Upper lobe of left lung (tissue), 6 donors: Measurements from ENCODE around the gene SLC28A1. TPM values are rescaled to one million over a fixed set of nuclear protein-coding genes. Genes with fewer than 3 reads are reported as not detected.

ENCODE experiments used
- ATAC-seq, 2 donors: fragments of 200-7000 bp; cut with Tn5 transposase; one replicate each; pipeline ENCODE4 v1.9.1; 2022; ENCODE audit warnings: mild to moderate bottlenecking in 2 of 2, moderate library complexity in 2 of 2; ENCODE audit not compliant: low FRiP score in 2 of 2
- DNase-seq, 2 donors: peaks; one replicate each; pipeline ENCODE4 v3.0.0-alpha.2; 2019 to 2020
- H3K27ac ChIP-seq, 4 donors: fragments of 200-600 bp; sonication (generic); one replicate each; pipeline ENCODE4 v1.5.1; 2016 to 2019
- H3K27me3 ChIP-seq, 4 donors: fragments of 200-600 bp; sonication (generic); one replicate each; pipeline ENCODE4 v1.5.1; 2017 to 2019
- H3K36me3 ChIP-seq, 4 donors: fragments of 200-600 bp; sonication (generic); one replicate each; pipeline ENCODE4 v1.5.1; 2016 to 2019
- H3K4me1 ChIP-seq, 4 donors: fragments of 200-600 bp; sonication (generic); one replicate each; pipeline ENCODE4 v1.5.1; 2018 to 2019
- H3K4me3 ChIP-seq, 4 donors: fragments of 200-600 bp; sonication (generic); one replicate each; pipeline ENCODE4 v1.5.1; 2017 to 2019; ENCODE audit warnings: mild to moderate bottlenecking in 2 of 4, moderate library complexity in 1 of 4
- H3K9me3 ChIP-seq, 4 donors: fragments of 200-600 bp; sonication (generic); one replicate each; pipeline ENCODE4 v1.5.1; 2018 to 2019
- CTCF ChIP-seq, 6 experiments: fragments of 450-650 bp in 4 of 6; fragments of 200-600 bp in 2 of 6; sonication (generic) in 2 of 6; IDR thresholded peaks; one replicate each; pipeline ENCODE4 v1.5.1; 2016 to 2019; ENCODE audit warnings: antibody characterized with exemption in 6 of 6
- EP300 ChIP-seq, 4 donors: sonication (generic); formaldehyde crosslinking; IDR thresholded peaks; one replicate each; pipeline ENCODE4 v1.5.1; 2017; ENCODE audit warnings: antibody characterized with exemption in 4 of 4, control low read depth in 2 of 4
- POLR2A ChIP-seq, 4 donors: fragments of 450-650 bp; IDR thresholded peaks; one replicate each; pipeline ENCODE4 v1.5.1; 2016 to 2017; ENCODE audit warnings: antibody characterized with exemption in 4 of 4, mild to moderate bottlenecking in 2 of 4
- POLR2AphosphoS5 ChIP-seq, 2 donors: sonication (generic); formaldehyde crosslinking; IDR thresholded peaks; one replicate each; pipeline ENCODE4 v1.5.1; 2017; ENCODE audit warnings: antibody characterized with exemption in 2 of 2
- WGBS, 2 donors: methylation state at CpG; one replicate each; pipeline ENCODE4 v1.1.5; 2017 to 2018; 5-methylcytosine and 5-hydroxymethylcytosine counted together
- total RNA-seq, 6 donors: library from RNA; depleted of rRNA in 4 of 6; stranded (reverse); fragments of >200 nt in 4 of 6; gene quantifications; one replicate each; pipeline versions ENCODE4 v1.1.0 to v1.2.1, GENCODE V29; 2016 to 2021
- donor health status: DM: no; HTN: no; CAD: no; lungs with moderate emphysema.
- donor health status: DM: no; HTN: yes; CAD: no; lungs with severe emphysema.

SLC28A1 gene
- total RNA-seq, 6 donors from 2014 or later, result not detected

- Histone ChIP-seq H3K27ac (no peak overlapping the region), H3K9me3 (no peaks in the 10 kb centered on the region), H3K36me3 (no peaks in the 10 kb centered on the region), H3K27me3 (no peaks in the 10 kb centered on the region), H3K4me1 (peaks cover 0 to 4% (median 1%) of the 10 kb centered on the region in 4 donors), H3K4me3 (no peak overlapping the region)
- ATAC-seq (no peak), DNase-seq (no peak)
- TF ChIP-seq POLR2A (IDR thresholded peaks at IDR 0.05) (no peak), EP300 (IDR thresholded peaks at IDR 0.05) (no peak), CTCF (IDR thresholded peaks at IDR 0.05) (no peak), POLR2AphosphoS5 (IDR thresholded peaks at IDR 0.05) (no peak)
- WGBS, 2 donors, result 83 to 85% methylated on average over 3 of the region's 3 CpGs
Measured at GRCh38 chr15:84880007-84880406, 4.5 kb upstream of the SLC28A1 start.

GRCh38 chr15:84880822-84881519 is 3.5 kb upstream of the SLC28A1 start:
- no peak for TF ChIP-seq CTCF (IDR thresholded peaks at IDR 0.05)
- TF ChIP-seq POLR2A (IDR thresholded peaks at IDR 0.05), result no peak
- TF ChIP-seq POLR2AphosphoS5 (IDR thresholded peaks at IDR 0.05), result no peak
- TF ChIP-seq EP300 (IDR thresholded peaks at IDR 0.05), result no peak

GRCh38 chr15:84881520-84881830 is 3.0 kb upstream of the SLC28A1 start:
- H3K36me3 ChIP-seq, result no peaks in the 10 kb centered on the region
- no peak overlapping the region for H3K4me3 ChIP-seq
- H3K27me3 ChIP-seq, result no peaks in the 10 kb centered on the region
- no peak for ATAC-seq
- DNase-seq, result no peak
- no peaks in the 10 kb centered on the region for H3K9me3 ChIP-seq
- no peak overlapping the region for H3K27ac ChIP-seq
- no peak for TF ChIP-seq CTCF (IDR thresholded peaks at IDR 0.05)
- no peak for TF ChIP-seq POLR2A (IDR thresholded peaks at IDR 0.05)
- no peak for TF ChIP-seq POLR2AphosphoS5 (IDR thresholded peaks at IDR 0.05)
- no peak for TF ChIP-seq EP300 (IDR thresholded peaks at IDR 0.05)
- peaks cover 0 to 4% (median 1%) of the 10 kb centered on the region in 4 donors for H3K4me1 ChIP-seq
- WGBS, 2 donors, result 91 to 94% methylated on average over 7 of the region's 7 CpGs

More at GRCh38 chr15:84880822-84881519, 3.5 kb upstream of the SLC28A1 start:
- H3K27ac ChIP-seq, result no peak overlapping the region
- no peaks in the 10 kb centered on the region for H3K36me3 ChIP-seq
- H3K9me3 ChIP-seq, result no peaks in the 10 kb centered on the region
- no peaks in the 10 kb centered on the region for H3K27me3 ChIP-seq
- peaks cover 0 to 4% (median 1%) of the 10 kb centered on the region in 4 donors for H3K4me1 ChIP-seq
- H3K4me3 ChIP-seq, result no peak overlapping the region
- 60 to 86% methylated on average over 1 to 7 of the region's 8 CpGs for WGBS, 2 donors
- DNase-seq, result no peak
- ATAC-seq, result no peak

- ATAC-seq (no peak), DNase-seq (no peak)
- Histone ChIP-seq H3K27me3 (no peaks in the 10 kb centered on the region), H3K36me3 (no peaks in the 10 kb centered on the region), H3K4me3 (no peak overlapping the region), H3K4me1 (no peaks in the 10 kb centered on the region), H3K9me3 (no peaks in the 10 kb centered on the region), H3K27ac (no peak overlapping the region)
- 73 to 79% methylated on average over 6 of the region's 6 CpGs for WGBS, 2 donors
- TF ChIP-seq POLR2A (IDR thresholded peaks at IDR 0.05) (no peak), EP300 (IDR thresholded peaks at IDR 0.05) (no peak)
Measured at GRCh38 chr15:84883466-84883865, 996 bp upstream of the SLC28A1 start.

- Histone ChIP-seq H3K4me3 (no peak overlapping the region), H3K27ac (no peak overlapping the region), H3K36me3 (no peaks in the 10 kb centered on the region), H3K27me3 (no peaks in the 10 kb centered on the region), H3K4me1 (no peaks in the 10 kb centered on the region), H3K9me3 (no peaks in the 10 kb centered on the region)
- WGBS, 2 donors, result 89 to 94% methylated on average over 7 of the region's 7 CpGs
- DNase-seq (no peak), ATAC-seq (no peak)
- TF ChIP-seq POLR2AphosphoS5 (IDR thresholded peaks at IDR 0.05) (no peak), EP300 (IDR thresholded peaks at IDR 0.05) (no peak), POLR2A (IDR thresholded peaks at IDR 0.05) (no peak), CTCF (IDR thresholded peaks at IDR 0.05) (no peak)
Measured at GRCh38 chr15:84885801-84886200, 1.3 kb downstream of the SLC28A1 start.
